Astrocyte of the cerebellum (primary cell): ENCODE results near the gene PDZD7.

Source experiments
- DNase-seq: peaks from one replicate; pipeline ENCODE4 v3.0.0-alpha.2; 2011; ENCODE audit warnings: low read depth
- H3K4me3 ChIP-seq: 2 replicates; pipeline ENCODE4 v1.5.1; 2011; ENCODE audit warnings: mild to moderate bottlenecking, low read depth, low read length, moderate library complexity
- in situ Hi-C: cut with HindIII; loops from 2 replicates; pipeline ENCODE4 v1.10.0; 2017; ENCODE audit warnings: low sequenced_read_pairs
- TF ChIP-seq, protein P1 (sequence below): IDR thresholded peaks from 2 replicates; pipeline ENCODE4 v1.5.1; 2012; ENCODE audit warnings: low read length, low read depth, moderate library complexity, mild to moderate bottlenecking; ENCODE audit errors: missing control alignments

Gene PDZD7

DNA sequence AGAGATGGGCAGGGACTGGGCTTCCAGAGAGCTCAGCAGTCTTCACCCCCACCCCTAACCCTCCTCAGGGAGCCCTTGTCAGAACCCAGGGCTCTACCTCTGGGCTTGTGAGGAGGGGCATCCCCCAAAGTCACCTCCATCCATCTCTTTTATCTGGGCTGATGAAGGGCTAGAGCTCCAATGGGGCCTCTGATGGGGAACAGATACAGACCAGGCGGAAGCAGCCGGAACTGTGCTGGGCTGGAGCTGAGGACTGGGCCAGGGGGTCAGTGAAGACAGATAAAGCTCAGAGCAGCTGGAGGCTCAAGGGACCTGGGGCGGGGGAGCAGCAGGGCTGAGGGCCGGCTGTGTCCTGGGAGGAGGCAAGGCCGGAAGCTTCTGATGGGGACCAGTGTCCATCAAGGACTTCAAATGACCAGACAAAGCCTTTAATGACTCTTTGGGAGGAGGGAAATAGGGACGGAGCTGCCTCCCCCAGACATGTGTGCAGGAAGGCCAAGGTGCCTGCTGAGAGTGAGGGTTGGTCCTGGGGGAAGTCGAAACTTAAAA lies 41.0 kb upstream of the PDZD7 start:
- TF ChIP-seq, protein P1, sequence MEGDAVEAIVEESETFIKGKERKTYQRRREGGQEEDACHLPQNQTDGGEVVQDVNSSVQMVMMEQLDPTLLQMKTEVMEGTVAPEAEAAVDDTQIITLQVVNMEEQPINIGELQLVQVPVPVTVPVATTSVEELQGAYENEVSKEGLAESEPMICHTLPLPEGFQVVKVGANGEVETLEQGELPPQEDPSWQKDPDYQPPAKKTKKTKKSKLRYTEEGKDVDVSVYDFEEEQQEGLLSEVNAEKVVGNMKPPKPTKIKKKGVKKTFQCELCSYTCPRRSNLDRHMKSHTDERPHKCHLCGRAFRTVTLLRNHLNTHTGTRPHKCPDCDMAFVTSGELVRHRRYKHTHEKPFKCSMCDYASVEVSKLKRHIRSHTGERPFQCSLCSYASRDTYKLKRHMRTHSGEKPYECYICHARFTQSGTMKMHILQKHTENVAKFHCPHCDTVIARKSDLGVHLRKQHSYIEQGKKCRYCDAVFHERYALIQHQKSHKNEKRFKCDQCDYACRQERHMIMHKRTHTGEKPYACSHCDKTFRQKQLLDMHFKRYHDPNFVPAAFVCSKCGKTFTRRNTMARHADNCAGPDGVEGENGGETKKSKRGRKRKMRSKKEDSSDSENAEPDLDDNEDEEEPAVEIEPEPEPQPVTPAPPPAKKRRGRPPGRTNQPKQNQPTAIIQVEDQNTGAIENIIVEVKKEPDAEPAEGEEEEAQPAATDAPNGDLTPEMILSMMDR, result no peak
- in situ Hi-C loops, result no loop called here
- no peak for DNase-seq
- H3K4me3 ChIP-seq, result no peak overlapping the region

DNA sequence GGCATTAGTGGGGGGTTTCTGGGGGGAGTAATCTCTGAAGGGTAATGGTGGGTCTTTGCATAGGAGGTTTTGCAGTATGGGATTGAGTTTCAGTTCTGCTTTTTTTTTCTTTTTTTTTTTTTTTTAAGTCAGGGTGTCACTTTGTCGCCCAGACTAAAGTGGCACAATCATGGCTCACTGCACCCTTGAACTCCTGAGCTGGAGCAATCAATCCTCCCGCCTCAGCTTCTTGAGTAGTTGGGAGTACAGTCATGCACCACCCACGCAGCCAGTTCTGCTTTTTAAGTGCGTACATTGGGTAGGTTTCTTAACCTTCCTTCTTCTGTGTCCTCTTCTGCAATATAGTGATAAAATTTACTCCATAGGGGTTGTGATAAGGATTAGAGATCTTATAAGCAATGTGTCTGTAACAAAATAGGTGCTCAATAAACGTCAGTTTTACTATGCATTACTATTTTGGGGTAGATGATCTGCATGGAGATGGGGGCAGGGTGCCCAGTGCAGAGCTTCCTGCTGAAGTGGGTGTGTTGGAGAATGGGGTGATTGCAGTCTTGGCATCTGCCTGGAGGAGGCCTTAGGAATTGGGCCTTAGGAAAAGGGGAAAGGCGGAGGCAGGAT lies 40.4 kb upstream of the PDZD7 start:
- in situ Hi-C loops, result no loop called here
- TF ChIP-seq, protein P1, result no peak
- no peak overlapping the region for H3K4me3 ChIP-seq
- no peak for DNase-seq

- in situ Hi-C loops, result no loop called here
- DNase-seq, result no peak
- H3K4me3 ChIP-seq, result no peak overlapping the region
- TF ChIP-seq, protein P1, result no peak
Observed at GRCh38 chr10:101070098-101070497, 39.2 kb upstream of the PDZD7 start.

- TF ChIP-seq, protein P1, result no peak
- no peak for DNase-seq
- in situ Hi-C loops, result no loop called here
- no peak overlapping the region for H3K4me3 ChIP-seq
Observed at GRCh38 chr10:101069441-101069840, 38.5 kb upstream of the PDZD7 start.

- H3K4me3 ChIP-seq, result peak overlapping the region; percentile 49
- in situ Hi-C loops, result no loop called here
- DNase-seq, result peak; percentile 62
- TF ChIP-seq, protein P1, result peak; percentile 90
Observed at GRCh38 chr10:101067356-101068083, 36.6 kb upstream of the PDZD7 start.

DNA sequence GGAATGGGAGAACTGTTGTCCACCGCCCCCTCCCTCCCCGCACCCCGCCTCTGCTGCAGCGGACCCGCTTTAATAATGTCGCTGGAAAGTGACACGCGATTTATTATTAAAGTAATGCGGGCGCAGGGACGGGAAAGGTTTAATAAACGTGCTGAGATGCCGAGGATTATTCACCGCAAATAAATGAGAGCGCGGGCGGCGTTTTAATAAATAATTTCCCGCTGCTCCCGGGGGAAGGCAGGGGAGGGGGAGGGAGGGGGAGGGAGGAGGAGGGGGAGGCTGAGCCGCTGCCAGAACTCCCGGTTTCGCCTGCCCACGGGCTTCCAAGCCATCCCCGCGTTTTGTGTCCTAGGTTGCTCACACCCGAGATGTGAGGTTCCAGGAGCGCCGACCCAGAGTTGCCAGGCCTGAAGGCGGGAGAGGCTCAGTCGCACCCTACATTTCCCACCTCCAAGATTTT lies 36.0 kb upstream of the PDZD7 start:
- in situ Hi-C loops, result no loop called here

More for the DNA sequence above, 36.0 kb upstream of the PDZD7 start:
- no peak for DNase-seq
- TF ChIP-seq, protein P1, result no peak
- H3K4me3 ChIP-seq, result peak overlapping the region; percentile 49
